ENCODE measurements around the gene FAM43B.

Gene FAM43B

DNA sequence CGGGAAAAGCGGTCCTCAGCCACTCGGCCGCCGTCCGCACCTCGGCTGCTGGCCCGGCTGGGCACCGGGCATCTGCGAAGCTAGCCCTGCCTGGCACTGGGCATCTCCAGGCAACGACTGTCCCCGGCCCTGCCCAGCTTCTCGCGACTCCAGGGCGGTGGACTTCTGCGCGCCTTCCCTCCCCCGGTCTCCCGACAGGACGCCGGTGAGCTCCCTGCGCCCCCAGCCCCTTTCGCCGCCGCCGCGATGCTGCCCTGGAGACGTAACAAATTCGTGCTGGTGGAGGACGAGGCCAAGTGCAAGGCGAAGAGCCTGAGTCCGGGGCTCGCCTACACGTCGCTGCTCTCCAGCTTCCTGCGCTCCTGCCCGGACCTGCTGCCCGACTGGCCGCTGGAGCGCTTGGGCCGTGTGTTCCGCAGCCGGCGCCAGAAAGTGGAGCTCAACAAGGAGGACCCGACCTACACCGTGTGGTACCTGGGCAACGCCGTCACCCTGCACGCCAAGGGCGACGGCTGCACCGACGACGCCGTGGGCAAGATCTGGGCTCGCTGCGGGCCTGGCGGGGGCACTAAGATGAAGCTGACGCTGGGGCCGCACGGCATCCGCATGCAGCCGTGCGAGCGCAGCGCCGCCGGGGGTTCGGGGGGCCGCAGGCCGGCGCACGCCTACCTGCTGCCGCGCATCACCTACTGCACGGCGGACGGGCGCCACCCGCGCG, 514 bp downstream of the FAM43B start:
- DNase-seq = no peak

DNA sequence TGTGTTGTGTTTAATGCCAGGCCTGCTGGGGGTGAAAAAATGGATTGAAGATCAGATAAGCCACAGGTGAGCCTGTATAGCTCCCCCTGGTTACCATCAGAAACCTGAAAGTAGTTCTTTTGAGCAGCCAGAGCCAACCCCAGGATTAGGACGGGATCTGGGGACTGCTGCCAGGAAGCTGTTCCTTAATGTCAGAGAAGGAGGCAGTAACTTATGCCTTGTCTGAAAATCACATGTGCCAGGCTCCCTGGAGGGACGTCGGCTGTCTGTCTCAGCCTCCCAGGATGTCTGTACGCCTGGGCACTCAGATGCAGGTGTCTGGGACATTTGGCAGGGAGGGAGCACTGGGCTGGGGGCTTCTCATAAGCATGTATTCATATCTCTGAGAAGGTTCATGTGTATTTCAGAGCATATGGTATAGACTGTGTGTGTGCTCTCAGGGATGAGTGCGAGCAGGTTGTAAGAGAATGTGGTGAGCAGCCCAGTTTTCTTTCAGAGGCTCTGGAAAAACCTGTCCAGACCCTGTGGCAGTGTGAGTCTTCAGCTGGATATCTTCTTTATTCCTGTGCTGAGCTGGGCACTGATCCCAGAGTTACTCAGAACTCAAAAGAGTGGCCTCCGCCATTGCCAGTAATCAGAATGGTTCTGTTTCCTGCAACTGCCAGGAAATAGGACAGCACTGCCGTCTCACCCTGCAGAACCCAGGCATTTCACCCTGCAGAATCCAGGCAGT, 2.8 kb downstream of the FAM43B start:
- no peak for DNase-seq

DNA sequence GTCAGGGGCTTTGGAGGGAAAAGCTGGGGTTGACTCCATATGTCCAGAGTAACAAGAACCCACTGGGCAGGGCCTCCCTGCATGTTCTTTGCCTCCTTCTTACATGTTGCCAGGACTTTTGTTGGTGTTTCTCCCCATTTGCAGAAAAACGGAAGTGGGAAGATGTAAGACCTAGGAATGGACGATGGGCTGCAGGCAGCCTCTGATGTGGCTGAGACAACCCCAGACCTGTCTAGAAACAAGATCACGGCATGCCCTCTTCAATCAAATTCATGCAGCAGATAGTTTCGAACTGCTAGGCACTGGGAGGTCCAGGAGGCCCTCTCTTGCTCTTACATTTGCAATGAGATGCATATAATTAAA, 3.4 kb downstream of the FAM43B start:
- no peak for DNase-seq

DNA sequence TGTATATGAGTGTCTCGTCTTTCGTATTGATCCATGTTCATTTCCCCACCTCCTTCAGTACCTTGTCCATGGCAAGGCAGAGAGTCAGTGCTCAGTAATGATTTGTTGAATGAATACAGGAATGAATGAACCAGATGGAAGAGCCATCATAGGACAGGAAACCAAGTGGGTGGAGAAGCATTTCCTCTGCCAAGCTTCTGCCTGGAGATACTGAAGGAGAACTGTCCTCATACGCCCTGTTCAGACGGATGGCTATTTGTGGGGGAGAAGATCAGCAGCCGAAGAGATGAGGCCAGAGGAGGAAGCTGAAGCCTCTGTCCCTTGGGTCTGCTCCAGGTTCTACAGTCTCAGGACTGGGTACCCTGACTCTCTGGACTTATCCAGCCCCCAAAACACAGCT, 5.8 kb downstream of the FAM43B start:
- DNase-seq = no peak

DNA sequence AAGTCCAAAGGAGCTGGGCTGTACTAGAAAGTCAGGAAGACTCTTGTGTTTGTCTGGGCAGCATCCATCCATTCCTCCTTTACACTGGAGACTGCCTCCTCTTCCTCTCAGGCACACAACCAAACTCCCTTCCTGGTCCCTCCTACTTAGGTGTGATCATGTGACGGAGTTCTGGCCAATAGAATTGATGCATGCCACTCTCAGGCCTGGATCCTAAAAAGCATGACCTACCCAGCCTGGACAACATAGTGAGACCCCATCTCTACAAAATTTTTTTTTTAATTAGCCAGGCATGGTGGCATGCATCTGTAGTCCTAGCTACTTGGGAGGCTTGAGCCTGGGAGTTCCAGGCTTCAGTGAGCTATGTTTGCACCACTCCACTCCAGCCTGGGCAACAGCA, 8.6 kb downstream of the FAM43B start:
- DNase-seq = no peak

DNA sequence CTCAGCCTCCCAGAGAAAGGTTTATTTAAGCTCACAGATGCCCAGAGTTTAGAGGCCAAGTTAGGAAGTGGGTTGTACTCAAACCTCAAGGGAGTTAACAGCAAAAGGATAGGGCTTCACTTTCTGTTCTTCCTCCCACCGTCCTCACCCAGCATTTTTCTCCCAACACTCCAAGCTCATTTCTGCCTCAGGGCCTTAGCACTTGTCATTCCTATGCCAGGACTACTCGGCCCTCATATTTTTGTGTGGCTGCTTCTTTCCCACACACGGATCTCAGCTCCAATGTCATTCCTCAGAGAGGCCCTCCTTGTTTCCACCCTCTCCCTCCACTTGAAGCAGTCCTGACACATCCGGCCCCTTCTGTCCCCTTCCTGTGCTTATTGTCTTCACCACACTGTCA, 12.9 kb downstream of the FAM43B start:
- DNase-seq = no peak

DNA sequence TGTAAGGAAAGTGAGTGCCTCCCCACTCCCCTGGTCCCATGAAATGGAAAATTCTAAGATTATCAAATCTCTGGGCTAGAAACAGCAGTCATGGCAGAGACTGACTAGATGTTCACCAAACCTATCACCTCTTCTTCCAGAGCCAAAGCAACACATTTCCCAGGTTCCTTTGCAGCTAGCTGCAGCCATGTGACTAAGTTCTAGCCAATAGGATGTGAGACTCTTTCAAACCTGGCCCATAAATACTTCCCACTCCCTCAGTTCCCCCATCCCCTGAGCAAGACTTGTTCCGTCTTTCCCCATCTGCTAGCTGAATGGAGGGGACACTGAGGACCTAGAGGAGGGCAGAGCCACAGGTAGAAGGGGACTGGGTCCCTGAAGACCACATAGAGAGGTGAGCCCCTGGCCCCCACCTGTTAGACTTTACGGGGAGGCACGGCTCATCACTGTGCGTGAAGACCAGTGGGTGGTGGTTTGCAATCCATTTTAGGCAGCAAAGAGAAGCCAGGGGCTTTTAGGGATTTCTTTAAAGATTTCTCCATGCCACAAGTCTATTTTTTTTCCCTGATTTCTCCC, 17.2 kb downstream of the FAM43B start:
- DNase-seq = no peak

DNA sequence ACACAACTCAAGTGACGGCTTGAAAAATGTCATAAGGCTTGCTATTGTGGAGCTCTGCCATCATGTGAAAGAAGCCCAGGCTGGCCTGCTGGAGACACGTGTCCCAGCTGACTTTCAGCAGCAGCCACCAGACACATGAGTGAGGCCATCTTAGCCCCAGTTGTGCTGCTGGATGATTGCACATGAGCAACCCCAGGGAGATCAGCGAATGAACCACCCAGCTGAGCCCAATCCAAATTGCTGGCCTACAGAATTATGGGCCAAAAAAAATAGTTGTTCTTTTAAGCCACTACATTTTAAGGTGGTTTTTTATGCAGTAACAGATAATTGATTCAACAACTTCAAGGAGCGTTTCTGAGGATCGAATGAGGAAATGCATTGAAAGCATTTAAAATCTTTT, 19.1 kb downstream of the FAM43B start:
- no peak for DNase-seq

DNA sequence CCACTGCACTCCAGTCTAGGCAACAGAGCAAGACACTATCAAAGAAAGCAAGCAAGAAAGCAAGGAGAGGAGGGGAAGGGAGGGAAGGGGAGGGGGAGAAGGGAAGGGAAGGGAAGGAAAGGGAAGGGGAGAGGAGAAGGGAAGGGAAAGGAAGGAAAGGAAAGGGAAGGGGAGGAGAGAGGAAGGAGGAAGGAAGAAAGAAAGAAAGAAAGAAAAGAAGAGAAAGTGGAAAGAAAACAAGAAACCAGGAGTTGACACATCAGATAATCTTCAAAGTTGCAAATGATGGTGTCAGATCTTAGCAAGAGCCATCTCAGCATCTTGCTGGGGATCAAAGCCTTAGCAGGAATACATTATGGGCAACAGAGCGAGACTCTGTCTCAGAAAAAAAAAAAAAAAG, 21.6 kb downstream of the FAM43B start:
- no peak for DNase-seq

DNA sequence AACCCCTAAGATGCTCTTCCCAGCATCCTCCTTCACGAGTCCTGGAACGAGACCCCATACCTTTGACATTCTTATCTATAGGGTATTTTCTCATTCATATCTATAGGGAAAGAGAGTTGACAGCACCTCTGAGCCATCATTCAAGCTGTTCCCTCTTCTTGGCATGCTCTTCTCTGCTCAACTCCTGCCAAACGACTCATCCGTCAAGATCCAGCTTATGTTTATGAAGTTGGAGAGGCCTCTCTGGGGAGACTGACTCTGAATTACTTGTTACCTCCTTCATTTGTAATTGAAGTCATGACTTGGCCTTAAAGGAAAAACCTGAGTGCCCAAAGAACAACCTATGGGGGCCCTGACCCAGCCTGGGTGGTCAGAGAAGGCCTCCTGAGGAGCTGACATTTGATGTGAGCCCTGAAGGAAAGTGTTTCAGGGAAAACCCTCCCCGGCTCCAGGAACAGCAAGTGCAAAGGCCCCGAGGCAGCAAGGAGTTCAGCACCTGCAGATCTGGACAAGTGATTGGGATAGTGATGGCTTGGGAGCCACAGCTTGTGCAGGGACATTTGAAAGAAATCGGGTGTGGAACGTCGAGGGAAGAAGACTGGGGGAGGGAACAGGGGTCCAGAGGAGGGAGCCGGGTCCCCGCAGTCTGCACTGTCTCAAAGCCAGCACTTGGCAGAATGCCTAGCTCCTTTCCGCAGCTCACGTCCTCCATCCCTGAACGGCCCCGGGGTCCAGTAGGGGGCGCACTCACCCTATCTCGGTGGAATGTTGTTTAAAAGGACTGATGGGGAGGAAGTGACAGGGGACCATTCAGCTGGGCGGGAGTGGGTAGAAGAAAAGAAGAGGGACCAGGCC, 22.5 kb downstream of the FAM43B start:
- DNase-seq = peak; percentile 62

DNA sequence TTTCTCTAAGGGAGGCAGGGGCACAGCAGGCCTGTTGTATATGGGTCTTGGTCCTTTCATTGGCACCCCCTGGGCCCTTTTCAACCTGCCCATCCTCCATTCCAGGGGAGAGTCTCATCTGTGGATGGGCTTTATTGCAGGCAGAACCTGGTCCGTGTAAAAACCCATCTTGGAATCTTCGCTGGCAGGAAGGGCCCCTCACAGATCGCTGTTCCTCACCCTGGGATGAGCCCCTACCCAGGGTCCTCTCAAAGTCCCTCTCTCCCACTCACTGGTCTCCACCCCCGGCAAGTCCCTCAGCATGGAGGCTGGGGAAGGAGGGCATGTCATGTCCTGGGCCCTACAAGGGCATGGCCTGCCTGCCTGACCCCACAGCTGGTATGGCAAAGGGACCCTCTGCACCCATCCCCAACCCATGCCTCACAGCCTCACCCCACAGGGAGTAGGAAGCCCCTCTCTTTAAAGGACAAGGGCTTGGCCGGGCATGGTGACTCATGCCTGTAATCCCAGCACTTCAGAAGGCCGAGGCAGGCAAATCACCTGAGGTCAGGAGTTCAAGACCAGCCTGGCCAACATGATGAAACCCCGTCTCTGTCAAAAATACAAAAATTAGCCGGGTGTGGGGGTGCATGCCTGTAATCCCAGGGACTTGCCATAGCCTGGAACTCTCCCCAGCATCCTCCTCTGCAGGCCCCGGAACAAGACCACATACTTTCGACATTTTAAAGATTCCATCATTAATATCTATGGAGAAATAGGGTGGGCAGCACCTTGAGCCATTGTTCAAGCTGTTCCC, 23.4 kb downstream of the FAM43B start:
- no peak for DNase-seq

DNA sequence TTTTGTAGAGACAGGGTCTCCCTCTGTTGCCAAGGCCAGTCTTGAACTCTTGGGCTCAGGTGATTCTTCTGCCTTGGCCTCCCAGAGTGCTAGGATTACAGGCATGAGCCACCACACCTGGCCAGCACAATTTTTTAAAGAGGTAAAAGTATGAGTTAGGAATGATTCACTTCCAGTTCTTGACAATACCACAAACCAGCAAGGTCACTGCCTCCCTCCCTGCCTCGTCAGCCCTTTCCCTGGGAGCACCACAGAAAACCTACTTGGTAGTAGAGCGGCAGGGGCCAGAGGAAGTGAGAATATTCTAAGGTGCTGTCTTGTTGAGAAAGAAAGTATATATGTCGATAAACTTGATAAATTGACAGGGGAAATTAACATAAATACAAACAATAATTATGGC, 25.7 kb downstream of the FAM43B start:
- no peak for DNase-seq

DNA sequence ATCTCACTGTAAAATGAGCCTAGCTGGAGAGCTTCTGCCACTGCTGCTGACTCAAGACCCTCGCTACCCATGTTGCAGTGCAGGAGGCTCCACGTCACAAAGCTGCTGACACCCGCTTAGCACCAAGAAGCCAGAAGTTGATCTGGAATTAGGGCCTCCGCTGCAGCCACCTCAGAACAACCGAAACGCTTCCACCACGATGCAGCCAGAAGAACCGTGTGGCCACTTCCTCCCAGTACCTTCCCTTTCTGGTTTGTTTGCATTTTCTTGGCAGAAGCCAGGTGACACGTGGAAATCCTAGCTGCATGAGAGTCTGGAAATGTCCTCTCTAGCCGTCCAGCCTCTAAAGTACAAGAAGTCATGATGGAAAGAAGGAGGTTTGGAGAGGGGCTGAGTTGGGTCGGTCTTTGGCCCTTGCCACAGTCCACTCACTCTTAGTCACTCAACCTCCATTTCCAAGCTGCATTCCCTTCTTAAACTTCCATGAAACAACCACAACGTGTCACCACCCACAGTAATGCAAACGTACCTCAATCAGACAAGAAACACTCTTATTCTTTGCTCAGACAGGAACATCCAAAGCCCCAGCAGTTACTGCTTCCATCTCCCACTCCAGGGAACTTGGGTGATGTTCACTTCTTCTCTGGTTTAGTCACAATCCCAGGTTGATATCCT, 26.5 kb downstream of the FAM43B start:
- no peak for DNase-seq

DNA sequence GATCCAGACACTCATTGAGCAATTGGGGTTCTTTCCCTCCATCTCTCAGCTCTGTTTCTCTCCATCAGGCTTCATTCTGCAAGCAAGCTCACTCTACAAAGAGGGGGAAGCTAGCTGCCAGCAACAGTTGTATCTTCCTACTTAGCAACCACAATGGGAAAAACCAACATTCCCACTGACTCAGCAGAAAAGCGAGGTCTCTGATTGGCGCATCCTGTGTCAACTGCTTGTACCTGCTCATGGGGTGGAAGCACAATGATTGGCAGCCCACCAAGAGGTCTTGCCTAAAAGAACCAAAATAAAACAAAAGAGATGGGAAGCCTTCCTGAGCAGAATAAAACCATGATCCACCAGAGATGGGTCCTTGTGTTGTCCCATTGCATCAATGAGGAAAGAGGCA, 32.5 kb downstream of the FAM43B start:
- no peak for DNase-seq

DNA sequence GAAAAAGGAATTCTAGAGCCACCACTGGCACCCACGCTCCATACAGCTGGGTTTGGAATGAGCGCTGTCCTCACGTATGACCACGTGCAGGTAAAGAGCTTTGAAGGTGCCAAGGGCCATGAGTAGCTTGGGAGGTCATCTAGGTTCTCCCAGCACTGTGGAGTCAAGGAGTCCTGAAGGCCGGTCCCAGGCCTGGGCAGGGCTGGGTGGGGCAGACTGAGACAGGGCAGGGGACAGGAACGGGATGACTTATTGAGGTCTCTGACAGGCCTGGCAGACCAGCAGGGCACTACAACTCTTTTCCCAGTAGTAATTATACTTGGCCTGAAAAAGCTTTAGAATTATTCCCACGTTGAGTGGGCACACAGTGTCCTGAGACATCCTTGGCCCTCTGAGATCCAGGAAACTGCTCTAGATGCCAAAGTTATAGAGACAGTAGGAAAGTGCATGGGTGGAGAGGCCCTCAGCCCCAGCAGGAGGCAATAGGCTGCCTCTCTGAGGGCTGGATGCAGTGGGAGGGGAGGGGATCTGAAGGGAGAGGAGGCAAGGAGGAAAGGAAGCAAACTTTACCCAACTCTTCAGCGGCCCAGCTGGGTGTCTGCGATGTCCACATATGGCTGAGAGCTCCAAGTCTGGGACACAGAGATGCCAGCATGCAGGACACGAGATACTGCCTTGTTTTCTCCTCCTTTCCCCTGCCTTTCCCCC, 34.7 kb downstream of the FAM43B start:
- DNase-seq = no peak

DNA sequence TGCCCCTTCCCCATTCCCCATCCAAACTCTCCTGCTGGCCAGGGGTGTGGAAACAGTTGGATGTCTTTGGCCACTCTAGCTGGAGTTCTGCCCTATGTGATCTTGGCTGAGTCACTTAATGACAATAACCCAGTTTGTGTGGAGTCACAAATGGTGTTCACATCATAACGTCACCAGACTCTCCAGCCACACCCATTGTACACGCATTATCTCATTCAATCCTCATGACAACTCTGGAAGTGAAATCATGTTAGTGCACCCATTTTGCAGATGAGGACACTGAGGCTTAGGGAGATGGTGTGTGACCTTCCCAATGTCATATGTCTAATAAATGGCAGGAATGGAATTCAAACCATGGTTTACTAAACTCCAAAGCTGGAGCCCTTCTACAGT, 35.3 kb downstream of the FAM43B start:
- DNase-seq = no peak

DNA sequence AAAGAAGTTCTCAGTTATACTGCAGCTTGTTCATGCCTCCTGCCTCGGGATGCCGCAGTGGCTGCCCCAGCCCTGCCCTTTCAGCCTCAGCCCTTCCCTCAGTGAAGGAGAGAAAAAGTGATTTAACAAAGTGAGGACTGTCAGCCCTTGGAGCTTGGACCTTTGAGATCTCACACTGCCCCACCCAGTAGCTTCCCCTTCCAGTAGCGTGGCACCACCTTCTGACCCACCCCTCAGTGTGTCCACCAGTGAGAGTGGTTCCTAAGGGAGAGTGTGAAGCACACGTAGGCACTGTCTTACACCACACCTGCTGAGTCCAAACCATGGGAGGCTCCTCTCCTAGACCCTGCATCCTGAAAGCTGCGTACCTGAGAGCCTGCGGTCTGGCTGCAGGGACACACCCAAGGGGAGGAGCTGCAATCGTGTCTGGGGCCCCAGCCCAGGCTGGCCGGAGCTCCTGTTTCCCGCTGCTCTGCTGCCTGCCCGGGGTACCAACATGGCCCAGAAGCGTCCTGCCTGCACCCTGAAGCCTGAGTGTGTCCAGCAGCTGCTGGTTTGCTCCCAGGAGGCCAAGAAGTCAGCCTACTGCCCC, 36.4 kb downstream of the FAM43B start, which contains the start of gene CDA:
Gene CDA (plus strand): TSS at position 464 of the 592 bp plus-strand sequence. CDS start 33 bp downstream, at position 497.
- no peak for DNase-seq

DNA sequence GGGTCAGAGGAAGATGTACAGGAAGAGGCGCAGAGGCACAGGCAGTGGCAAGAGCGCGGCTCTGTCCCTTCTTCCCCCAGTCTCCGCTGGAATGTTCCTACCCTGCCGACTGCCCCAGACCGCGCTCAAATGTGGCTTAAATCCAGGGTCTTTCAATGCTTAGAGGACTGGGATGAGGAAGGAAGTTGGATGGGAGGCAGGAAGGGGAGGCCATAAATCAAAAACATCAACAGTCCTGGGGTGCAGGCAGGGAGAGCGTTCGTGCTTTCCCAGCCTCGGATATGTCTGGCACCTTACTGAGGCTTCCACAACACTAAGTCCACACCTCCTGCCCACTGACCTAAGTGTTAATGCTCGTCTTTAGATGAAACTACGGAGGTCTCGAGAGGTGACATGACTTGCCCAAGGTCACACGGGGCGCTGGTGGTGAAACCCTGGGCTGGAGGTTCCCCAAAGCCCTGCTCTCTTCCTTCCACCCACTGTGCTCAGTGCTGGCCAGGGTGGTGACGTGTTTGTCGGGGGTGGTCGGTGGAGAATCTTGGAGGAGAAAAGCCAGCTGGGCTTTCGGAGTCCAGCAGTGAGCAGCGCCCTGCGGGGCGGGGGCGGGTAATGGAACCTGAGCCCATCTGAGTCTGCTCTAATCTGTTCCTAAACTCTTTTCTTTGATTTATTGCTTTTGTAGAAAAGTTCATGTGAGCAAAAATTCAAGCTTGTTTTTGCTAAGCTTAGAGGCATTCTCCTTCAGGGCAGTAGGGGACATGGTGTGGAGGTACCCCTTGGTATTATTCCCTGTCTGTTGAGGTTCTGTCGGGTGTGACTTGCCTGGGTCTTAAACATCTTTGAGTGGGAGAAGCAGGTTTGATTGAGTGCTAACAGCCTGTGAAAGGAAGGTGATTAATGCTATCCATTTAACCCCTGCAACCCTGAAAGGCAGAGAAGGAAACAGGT, 37.2 kb downstream of the FAM43B start:
- no peak for DNase-seq

DNA sequence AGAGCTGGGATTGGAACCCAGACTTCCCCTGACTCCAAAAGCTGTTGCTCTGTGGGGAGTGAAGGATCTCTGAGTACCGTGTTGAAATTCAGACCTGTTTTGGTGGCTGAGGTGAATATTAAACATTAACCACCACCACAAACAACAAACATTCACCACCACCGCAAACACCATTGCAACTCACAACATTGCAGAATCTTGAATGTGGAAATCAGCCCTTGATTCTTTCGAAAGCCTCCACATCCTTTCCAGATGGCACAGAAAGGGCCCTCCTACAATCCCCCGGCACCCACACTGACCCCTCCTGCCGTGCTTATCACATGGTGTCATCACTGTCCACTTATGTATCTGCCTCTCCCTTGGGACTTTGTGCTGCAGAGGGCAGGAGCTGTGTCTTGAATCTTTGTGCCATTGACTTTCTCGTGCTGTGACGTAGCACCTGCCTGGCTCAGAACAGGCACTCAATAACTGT, 38.0 kb downstream of the FAM43B start:
- peak; percentile 45 for DNase-seq

DNA sequence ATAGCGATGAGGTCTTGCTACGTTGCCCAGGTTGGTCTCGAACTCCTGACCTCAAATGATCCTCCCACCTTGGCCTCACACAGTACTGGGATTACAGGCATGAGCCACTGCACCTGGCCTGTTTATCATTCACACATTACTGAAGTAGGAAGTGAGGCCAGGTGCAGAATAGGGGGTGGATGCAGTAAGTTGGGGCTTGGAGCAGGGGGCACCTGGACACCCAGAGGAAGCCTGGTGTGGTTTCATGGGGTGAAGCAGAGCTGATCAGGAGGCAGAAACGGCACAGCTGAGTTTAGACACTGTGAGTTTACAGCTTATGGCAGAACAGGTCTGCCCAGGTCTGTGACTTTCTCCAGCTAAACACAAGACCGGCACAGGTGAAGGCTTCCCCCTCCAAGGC, 41.4 kb downstream of the FAM43B start:
- no peak for DNase-seq
